Measurements from ENCODE around the gene HAL. TPM values are rescaled to one million over a fixed set of nuclear protein-coding genes. Genes with fewer than 3 reads are reported as not detected.
A peak's percentile ranks its signal among the peaks of the same experiment; 100 is the strongest.

Gene HAL
- total and polyA plus RNA-seq, 2 of the 13 experiments (the other 11 are each of a cell fraction or from before 2014, with no cell fraction given), result 0.89 to 37.8 TPM

- TF ChIP-seq, protein P1, sequence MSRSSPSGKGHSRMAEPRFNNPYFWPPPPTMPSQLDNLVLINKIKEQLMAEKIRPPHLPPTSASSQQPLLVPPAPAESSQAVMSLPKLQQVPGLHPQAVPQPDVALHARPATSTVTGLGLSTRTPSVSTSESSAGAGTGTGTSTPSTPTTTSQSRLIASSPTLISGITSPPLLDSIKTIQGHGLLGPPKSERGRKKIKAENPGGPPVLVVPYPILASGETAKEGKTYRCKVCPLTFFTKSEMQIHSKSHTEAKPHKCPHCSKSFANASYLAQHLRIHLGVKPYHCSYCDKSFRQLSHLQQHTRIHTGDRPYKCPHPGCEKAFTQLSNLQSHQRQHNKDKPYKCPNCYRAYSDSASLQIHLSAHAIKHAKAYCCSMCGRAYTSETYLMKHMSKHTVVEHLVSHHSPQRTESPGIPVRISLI (CRISPR knock-in tag; IDR thresholded peaks at IDR 0.05; ENCODE audit: borderline replicate concordance), result peak; percentile 28; the same call in 1 of the 2 replicates
- TF ChIP-seq PCBP2 (optimal IDR thresholded peaks at IDR 0.05; ENCODE audit: low read depth, low read length, poor library complexity, severe bottlenecking) (no peak), ZNF234 (CRISPR knock-in tag; conservative IDR thresholded peaks at IDR 0.05) (no peak), ZFP37 (CRISPR knock-in tag; IDR thresholded peaks at IDR 0.05; ENCODE audit: borderline replicate concordance) (0 out of 2 replicates have a peak, but pooled peaks have one; percentile 59), ETV5 (CRISPR knock-in tag; IDR thresholded peaks at IDR 0.05; ENCODE audit: borderline replicate concordance) (no peak), ZNF552 (CRISPR knock-in tag; IDR thresholded peaks at IDR 0.05; ENCODE audit: borderline replicate concordance) (no peak), FIP1L1 (IDR thresholded peaks at IDR 0.05; ENCODE audit: borderline replicate concordance, insufficient read depth, low read depth, low read length) (no peak), SPEN (CRISPR knock-in tag; IDR thresholded peaks at IDR 0.05; ENCODE audit: low read depth) (0 out of 2 replicates have a peak, but pooled peaks have one; percentile 31), ZNF720 (CRISPR knock-in tag; IDR thresholded peaks at IDR 0.05) (no peak), EZH2 (conservative IDR thresholded peaks at IDR 0.05; ENCODE audit: low read depth, low read length) (no peak), ZC3H13 (CRISPR knock-in tag; IDR thresholded peaks at IDR 0.05) (0 out of 2 replicates have a peak, but pooled peaks have one; percentile 62), NR2F1 (CRISPR knock-in tag; IDR thresholded peaks at IDR 0.05) (no peak), ZNF839 (CRISPR knock-in tag; IDR thresholded peaks at IDR 0.05; ENCODE audit: borderline replicate concordance) (peak; percentile 21; the same call in 1 of the 2 replicates), THAP7 (CRISPR knock-in tag; IDR thresholded peaks at IDR 0.05) (no peak), NFKB2 (CRISPR knock-in tag; IDR thresholded peaks at IDR 0.05; ENCODE audit: borderline replicate concordance) (peak; percentile 28; the same call in 1 of the 2 replicates), GPN1 (CRISPR knock-in tag; IDR thresholded peaks at IDR 0.05; ENCODE audit: borderline replicate concordance) (no peak), ZNF326 (CRISPR knock-in tag; IDR thresholded peaks at IDR 0.05; ENCODE audit: borderline replicate concordance) (no peak), KDM4B (CRISPR knock-in tag; IDR thresholded peaks at IDR 0.05) (no peak; the same call in 1 of the 2 replicates), ZNF841 (CRISPR knock-in tag; IDR thresholded peaks at IDR 0.05; ENCODE audit: borderline replicate concordance) (no peak), TRAFD1 (CRISPR knock-in tag; IDR thresholded peaks at IDR 0.05; ENCODE audit: borderline replicate concordance) (no peak)
- TF ChIP-seq, protein P2, sequence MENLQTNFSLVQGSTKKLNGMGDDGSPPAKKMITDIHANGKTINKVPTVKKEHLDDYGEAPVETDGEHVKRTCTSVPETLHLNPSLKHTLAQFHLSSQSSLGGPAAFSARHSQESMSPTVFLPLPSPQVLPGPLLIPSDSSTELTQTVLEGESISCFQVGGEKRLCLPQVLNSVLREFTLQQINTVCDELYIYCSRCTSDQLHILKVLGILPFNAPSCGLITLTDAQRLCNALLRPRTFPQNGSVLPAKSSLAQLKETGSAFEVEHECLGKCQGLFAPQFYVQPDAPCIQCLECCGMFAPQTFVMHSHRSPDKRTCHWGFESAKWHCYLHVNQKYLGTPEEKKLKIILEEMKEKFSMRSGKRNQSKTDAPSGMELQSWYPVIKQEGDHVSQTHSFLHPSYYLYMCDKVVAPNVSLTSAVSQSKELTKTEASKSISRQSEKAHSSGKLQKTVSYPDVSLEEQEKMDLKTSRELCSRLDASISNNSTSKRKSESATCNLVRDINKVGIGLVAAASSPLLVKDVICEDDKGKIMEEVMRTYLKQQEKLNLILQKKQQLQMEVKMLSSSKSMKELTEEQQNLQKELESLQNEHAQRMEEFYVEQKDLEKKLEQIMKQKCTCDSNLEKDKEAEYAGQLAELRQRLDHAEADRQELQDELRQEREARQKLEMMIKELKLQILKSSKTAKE (CRISPR knock-in tag; IDR thresholded peaks at IDR 0.05; ENCODE audit: borderline replicate concordance), result no peak
Observed at GRCh38 chr12:96035283-96036236, 39.4 kb upstream of the HAL start, which contains the start of gene LTA4H (continued).
